LHCN-M2 (cell line): ENCODE results near the gene TOMM22. TPM values are rescaled to one million over a fixed set of nuclear protein-coding genes. Genes with fewer than 3 reads are reported as not detected.
A peak's percentile ranks its signal among the peaks of the same experiment; 100 is the strongest.

Experiments
- DNase-seq: peaks from one replicate; pipeline ENCODE4 v3.0.0-alpha.2; 2012; ENCODE audit warnings: low read depth
- total RNA-seq: library from RNA; depleted of rRNA; stranded (reverse); fragments of >200 nt; gene quantifications from 2 replicates; pipeline ENCODE4 v1.2.3, GENCODE V29; 2014

TOMM22 gene
- total RNA-seq, 1 experiment from 2014 or later: 60.9 TPM

- no peak for DNase-seq
Measured at GRCh38 chr22:38715176-38715764, 33.5 kb downstream of the TOMM22 start.

- no peak for DNase-seq
Measured at GRCh38 chr22:38715852-38716251, 34.1 kb downstream of the TOMM22 start.

- no peak for DNase-seq
Measured at GRCh38 chr22:38716271-38716670, 34.5 kb downstream of the TOMM22 start.

GRCh38 chr22:38716826-38717225 lies 35.1 kb downstream of the TOMM22 start:
- no peak for DNase-seq

- no peak for DNase-seq
Measured at GRCh38 chr22:38717244-38717643, 35.5 kb downstream of the TOMM22 start.

GRCh38 chr22:38718414-38718813 lies 36.7 kb downstream of the TOMM22 start:
- peak; percentile 88 for DNase-seq

GRCh38 chr22:38719196-38719595 lies 37.4 kb downstream of the TOMM22 start:
- no peak for DNase-seq

- DNase-seq: no peak
Measured at GRCh38 chr22:38720350-38720749, 38.6 kb downstream of the TOMM22 start.

- DNase-seq: no peak
Measured at GRCh38 chr22:38721551-38721950, 39.8 kb downstream of the TOMM22 start.

GRCh38 chr22:38724176-38724575 lies 42.4 kb downstream of the TOMM22 start:
- no peak for DNase-seq

GRCh38 chr22:38724926-38725571 lies 43.3 kb downstream of the TOMM22 start:
- DNase-seq: peak; percentile 51

- DNase-seq: no peak
Measured at GRCh38 chr22:38725900-38726655, 44.3 kb downstream of the TOMM22 start.

- DNase-seq: no peak
Measured at GRCh38 chr22:38727123-38727522, 45.4 kb downstream of the TOMM22 start.

- no peak for DNase-seq
Measured at GRCh38 chr22:38727530-38728451, 46.0 kb downstream of the TOMM22 start.

- DNase-seq: no peak
Measured at GRCh38 chr22:38728871-38729796, 47.4 kb downstream of the TOMM22 start.

- no peak for DNase-seq
Measured at GRCh38 chr22:38729946-38730345, 48.2 kb downstream of the TOMM22 start.

- DNase-seq: no peak
Measured at GRCh38 chr22:38730411-38730871, 48.7 kb downstream of the TOMM22 start.

- DNase-seq: no peak
Measured at GRCh38 chr22:38731703-38732161, 50.0 kb downstream of the TOMM22 start.

GRCh38 chr22:38732251-38732815 lies 50.6 kb downstream of the TOMM22 start:
- no peak for DNase-seq

GRCh38 chr22:38733329-38733723 lies 51.6 kb downstream of the TOMM22 start:
- DNase-seq: peak; percentile 25
